K562 (cell line): Measurements from ENCODE around the gene LRP1. TPM values are rescaled to one million over a fixed set of nuclear protein-coding genes. Genes with fewer than 3 reads are reported as not detected.

Experiments used
- ATF3 ChIP-seq, 2 experiments: fragments of 450-650 bp in 1 of 2; sonication (generic) in 1 of 2; formaldehyde crosslinking in 1 of 2; IDR thresholded peaks in 1 of 2; conservative IDR thresholded peaks in 1 of 2; 2 replicates each; pipeline versions ENCODE4 v1.6.1 to v1.8.1; 2016 to 2023; ENCODE audit warnings: mild to moderate bottlenecking in 2 of 2, moderate library complexity in 2 of 2, inconsistent platforms in 1 of 2, missing genetic modification reagents in 1 of 2
- CXXC5 ChIP-seq: fragments of 250-450 bp; sonication (Bioruptor Pico); IDR thresholded peaks from 2 replicates; pipeline ENCODE4 v1.8.0; 2022; ENCODE audit warnings: inconsistent platforms, mild to moderate bottlenecking, moderate library complexity
- GABPB1 ChIP-seq: sonication (generic); formaldehyde crosslinking; IDR thresholded peaks from 2 replicates; pipeline ENCODE4 v1.8.0; 2022; ENCODE audit warnings: mild to moderate bottlenecking, missing genetic modification reagents
- HOXB6 ChIP-seq: fragments of 250-450 bp; sonication (Bioruptor Pico); IDR thresholded peaks from 2 replicates; pipeline ENCODE4 v1.5.1; 2022; ENCODE audit warnings: mild to moderate bottlenecking, borderline replicate concordance
- MAFG ChIP-seq: fragments of 450-650 bp; conservative IDR thresholded peaks from 2 replicates; pipeline ENCODE4 v1.6.1; 2016; ENCODE audit warnings: missing genetic modification characterization, missing compliant biosample characterization
- MTF1 ChIP-seq: fragments of 250-450 bp; sonication (Bioruptor Pico); IDR thresholded peaks from 2 replicates; pipeline ENCODE4 v1.9.0; 2021; ENCODE audit warnings: moderate library complexity, mild to moderate bottlenecking, inconsistent platforms, borderline replicate concordance
- NR2C2 ChIP-seq, 2 experiments: fragments of 200-800 bp in 1 of 2; sonication (Bioruptor generic) in 1 of 2; sonication (generic) in 1 of 2; formaldehyde crosslinking in 1 of 2; IDR thresholded peaks; 2 replicates each; pipeline versions ENCODE4 v1.6.1 to v1.8.0; 2016 to 2022; ENCODE audit warnings: mild to moderate bottlenecking in 1 of 2, missing compliant biosample characterization in 1 of 2, missing genetic modification characterization in 1 of 2, missing genetic modification reagents in 1 of 2
- RREB1 ChIP-seq: fragments of 250-450 bp; sonication (Bioruptor Pico); IDR thresholded peaks from 2 replicates; pipeline ENCODE4 v1.4.0; 2020
- SMAD4 ChIP-seq: fragments of 250-450 bp; sonication (Bioruptor Pico); conservative IDR thresholded peaks from 2 replicates; pipeline ENCODE4 v1.8.0; 2021; ENCODE audit warnings: inconsistent platforms, mild to moderate bottlenecking, moderate library complexity
- USF2 ChIP-seq: sonication (generic); formaldehyde crosslinking; IDR thresholded peaks from 2 replicates; pipeline ENCODE4 v1.5.0; 2020; ENCODE audit warnings: missing genetic modification reagents
- ZSCAN32 ChIP-seq: fragments of 450-650 bp; formaldehyde crosslinking; IDR thresholded peaks from 2 replicates; pipeline ENCODE4 v1.4.0; 2020; ENCODE audit warnings: mild to moderate bottlenecking, moderate library complexity
- polyA plus RNA-seq, 8 experiments: library from polyadenylated mRNA; depleted of rRNA in 4 of 8; stranded (reverse) in 5 of 8; unstranded in 3 of 8; fragments of >200 nt; fragmentation: Nextera tagmentation in 2 of 8; fragmentation: Illumina TruSeq in 1 of 8; extraction: Ambion mirVana in 2 of 8; extraction: Trizol in 1 of 8; gene quantifications; 2 replicates each; pipeline versions ENCODE4 v1.2.1 to v1.2.3, GENCODE V29; 2011 to 2014; ENCODE audit warnings: inconsistent platforms in 1 of 8, missing spikeins in 1 of 8
- total RNA-seq, 7 experiments: library from RNA; depleted of rRNA in 6 of 7; stranded (reverse); fragments of >200 nt in 6 of 7; fragmentation: Illumina TruSeq in 2 of 7; extraction: Trizol in 2 of 7; gene quantifications; 2 replicates each; pipeline versions ENCODE4 v1.2.1 to v1.2.3, GENCODE V29; 2011 to 2021; ENCODE audit warnings: low replicate concordance in 1 of 7
- TF ChIP-seq, protein P1 (sequence below): fragments of 250-450 bp; sonication (Bioruptor Pico); IDR thresholded peaks from 2 replicates; pipeline ENCODE4 v1.8.0; 2022; ENCODE audit warnings: inconsistent platforms, mild to moderate bottlenecking, moderate library complexity, borderline replicate concordance
- TF ChIP-seq, protein P2 (sequence below): sonication (generic); formaldehyde crosslinking; IDR thresholded peaks from 2 replicates; pipeline ENCODE4 v1.8.0; 2022; ENCODE audit warnings: missing genetic modification reagents, mild to moderate bottlenecking, moderate library complexity, borderline replicate concordance

The LRP1 gene
- total and polyA plus RNA-seq, 9 of the 15 experiments (the other 6 are each of a cell fraction or from before 2014, with no cell fraction given) = 0.04 to 0.64 (median 0.19) TPM; not detected in 2

DNA sequence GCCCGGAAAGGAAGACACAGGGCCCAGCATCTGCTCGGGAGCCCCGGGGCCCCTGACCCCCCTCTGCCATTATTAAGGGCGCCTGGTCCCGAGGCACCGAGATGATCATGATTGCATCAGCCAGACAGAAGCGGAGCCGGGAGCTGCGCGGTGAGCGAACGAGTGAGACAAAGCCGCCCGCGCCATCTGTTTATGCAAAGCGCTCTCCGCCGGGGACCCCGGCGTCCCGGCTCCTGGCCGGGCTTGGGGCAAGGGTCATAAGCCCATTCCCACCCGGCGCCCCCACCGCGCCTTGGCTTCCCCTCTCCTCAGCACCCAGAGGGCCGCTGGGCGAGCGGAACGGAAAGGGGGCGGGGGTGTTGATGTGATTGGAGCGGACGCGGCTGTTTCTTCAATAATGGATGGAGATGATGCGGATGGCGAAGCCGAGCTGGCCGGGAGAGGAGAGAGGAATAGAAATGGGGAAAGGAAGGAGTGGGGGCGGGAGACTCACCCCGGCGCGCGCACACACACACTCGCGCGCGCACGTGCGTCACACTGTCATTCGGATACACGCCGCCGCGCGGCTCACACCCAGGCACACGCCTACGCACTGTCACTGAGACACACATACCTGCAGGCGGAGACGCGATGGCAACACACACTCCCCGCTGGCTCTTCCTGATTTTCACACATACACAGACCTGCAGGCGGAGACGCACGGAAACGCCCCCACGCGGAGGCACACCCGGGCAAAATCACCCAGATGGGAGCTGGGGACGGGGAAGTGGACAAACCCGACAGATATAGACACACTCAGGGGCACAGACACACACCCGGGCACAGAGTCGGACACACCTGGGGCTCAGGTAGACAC, 112.0 kb downstream of the LRP1 start (continued):
- TF ChIP-seq MAFG (tag) (no peak), NR2C2 (CRISPR knock-in tag; IDR thresholded peaks at IDR 0.05) (peak; percentile 75; the same call in 1 of the 2 replicates), NR2C2 (tag; IDR thresholded peaks at IDR 0.05) (no peak), ATF3 (IDR thresholded peaks at IDR 0.05) (peak; percentile 95), ATF3 (CRISPR knock-in tag; conservative IDR thresholded peaks at IDR 0.05) (no peak), USF2 (CRISPR knock-in tag) (peak; percentile 19; the same call in 1 of the 2 replicates), HOXB6 (CRISPR knock-in tag) (no peak), RREB1 (CRISPR knock-in tag) (peak; percentile 65; the same call in 1 of the 2 replicates), SMAD4 (peak; percentile 52; the same call in 1 of the 2 replicates), ZSCAN32 (CRISPR knock-in tag) (peak; percentile 91), GABPB1 (CRISPR knock-in tag) (peak; percentile 24; the same call in 1 of the 2 replicates), CXXC5 (peak; percentile 87), MTF1 (CRISPR knock-in tag) (no peak)
- TF ChIP-seq, protein P1, sequence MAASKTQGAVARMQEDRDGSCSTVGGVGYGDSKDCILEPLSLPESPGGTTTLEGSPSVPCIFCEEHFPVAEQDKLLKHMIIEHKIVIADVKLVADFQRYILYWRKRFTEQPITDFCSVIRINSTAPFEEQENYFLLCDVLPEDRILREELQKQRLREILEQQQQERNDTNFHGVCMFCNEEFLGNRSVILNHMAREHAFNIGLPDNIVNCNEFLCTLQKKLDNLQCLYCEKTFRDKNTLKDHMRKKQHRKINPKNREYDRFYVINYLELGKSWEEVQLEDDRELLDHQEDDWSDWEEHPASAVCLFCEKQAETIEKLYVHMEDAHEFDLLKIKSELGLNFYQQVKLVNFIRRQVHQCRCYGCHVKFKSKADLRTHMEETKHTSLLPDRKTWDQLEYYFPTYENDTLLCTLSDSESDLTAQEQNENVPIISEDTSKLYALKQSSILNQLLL (CRISPR knock-in tag) = no peak
- TF ChIP-seq, protein P2, sequence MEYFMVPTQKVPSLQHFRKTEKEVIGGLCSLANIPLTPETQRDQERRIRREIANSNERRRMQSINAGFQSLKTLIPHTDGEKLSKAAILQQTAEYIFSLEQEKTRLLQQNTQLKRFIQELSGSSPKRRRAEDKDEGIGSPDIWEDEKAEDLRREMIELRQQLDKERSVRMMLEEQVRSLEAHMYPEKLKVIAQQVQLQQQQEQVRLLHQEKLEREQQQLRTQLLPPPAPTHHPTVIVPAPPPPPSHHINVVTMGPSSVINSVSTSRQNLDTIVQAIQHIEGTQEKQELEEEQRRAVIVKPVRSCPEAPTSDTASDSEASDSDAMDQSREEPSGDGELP = peak; percentile 24; the same call in 1 of the 2 replicates
